Measurements from ENCODE around the gene GDPGP1. TPM values are rescaled to one million over a fixed set of nuclear protein-coding genes. Genes with fewer than 3 reads are reported as not detected.

GDPGP1 gene
- total and polyA plus RNA-seq, 2 of the 4 experiments (the other 2 are of a cell fraction) = 2.3 to 4.1 TPM

DNA sequence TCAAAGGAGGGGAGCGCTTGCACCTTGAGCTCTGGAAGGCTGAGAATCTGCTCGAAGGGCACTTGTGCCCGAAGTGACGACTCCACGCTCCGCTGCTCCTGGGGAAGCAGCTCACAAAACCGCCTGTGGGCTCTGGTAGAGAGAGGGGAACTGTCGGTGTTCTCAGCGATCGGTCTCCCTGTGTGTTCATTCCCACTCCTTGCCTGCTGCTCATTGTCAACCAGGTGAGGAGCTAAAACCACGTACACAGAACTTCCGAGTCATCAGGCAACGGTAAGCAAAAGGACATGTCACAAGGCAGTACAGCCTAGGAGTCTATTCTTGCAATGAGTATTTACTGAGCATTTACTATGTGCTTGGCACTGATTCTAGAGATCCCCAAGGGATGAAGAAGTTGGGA is 1.8 kb upstream of the GDPGP1 start:
- no TSS peak for BruUV-seq (replicated peaks)

More for the DNA sequence above, 1.8 kb upstream of the GDPGP1 start:
- H4K8ac ChIP-seq (ENCODE audit: low read depth in 2 of 2, low read length in 2 of 2) = no peak overlapping the region
- no peak overlapping the region for H2BK5ac ChIP-seq (ENCODE audit: low read depth, low read length, poor library complexity, severe bottlenecking)
- peaks cover 19 to 45% of the 10 kb centered on the region in 2 experiments for H3K79me1 ChIP-seq (ENCODE audit: low read depth in 1 of 2, low read length in 2 of 2)
- dilution Hi-C loops (cut with HindIII; ENCODE audit: low sequenced_read_pairs, unreplicated experiment) (no loop called here), in situ Hi-C loops (cut with MboI; ENCODE audit: low sequenced_read_pairs) (no loop called here), intact Hi-C loops (cut with micrococcal nuclease) (loop anchor here (5.0 kb wide), 1 partner anchor 340 kb away; the partner anchor contains the start of gene AP3S2)
- H4K91ac ChIP-seq (ENCODE audit: insufficient read depth, low read depth, low read length) = no peak overlapping the region
- 87% methylated on average over 5 of the region's 13 CpGs; no CpG with 5 or more reads in 1 of the 2 experiments for WGBS, 2 experiments (ENCODE audit: extremely low coverage in 2 of 2, insufficient read length in 1 of 2)
- peaks cover 42% of the 10 kb centered on the region for H3K36me3 ChIP-seq (ENCODE audit: control insufficient read depth, insufficient read depth, low read length)
- H3K4me2 ChIP-seq (ENCODE audit: low read depth, low read length) = no peak overlapping the region; the same call in 1 of the 2 replicates
- H3K27me3 ChIP-seq (ENCODE audit: control insufficient read depth, insufficient read depth, low read length) = no peaks in the 10 kb centered on the region
- H2BK120ac ChIP-seq (ENCODE audit: low read depth, low read length) = no peak overlapping the region
- no peak overlapping the region for H3K18ac ChIP-seq (ENCODE audit: low read depth, low read length)
- no peak overlapping the region for H3K56ac ChIP-seq (ENCODE audit: extremely low read depth, insufficient read depth, low read length)
- H3K9me3 ChIP-seq (ENCODE audit: control insufficient read depth, insufficient read depth, low read length) = no peaks in the 10 kb centered on the region
- H3K23ac ChIP-seq (ENCODE audit: low read depth, low read length) = no peak overlapping the region
- 0 out of 2 replicates have a peak overlapping the region, but pooled peaks have one; percentile 35 for H3K14ac ChIP-seq (replicated peaks; ENCODE audit: low read depth, low read length)
- H2AFZ ChIP-seq (replicated peaks; ENCODE audit: low read length, poor library complexity) = no peak overlapping the region
- H3K4me3 ChIP-seq (ENCODE audit: insufficient read depth, low read depth, low read length) = no peak overlapping the region
- ATAC-seq (ENCODE audit: low read depth) = no peak
- no peak overlapping the region for H3K27ac ChIP-seq (ENCODE audit: insufficient read depth, low read length)
- no peak overlapping the region for H3K9ac ChIP-seq (ENCODE audit: low read depth, low read length)
- peaks cover 4% of the 10 kb centered on the region for H3K4me1 ChIP-seq (ENCODE audit: control insufficient read depth, insufficient read depth, low read length)
- H2BK15ac ChIP-seq (ENCODE audit: low read depth, low read length) = no peak overlapping the region
- ChIA-PET CTCF (interaction anchor here (2.4 kb wide), 1 partner anchor 11 kb away, joined by 11 read pairs; no protein-coding TSS in a partner anchor), POLR2A (ENCODE audit: unreplicated experiment) (no interaction called here)
- no peak overlapping the region for H4K5ac ChIP-seq (ENCODE audit: low read depth, low read length)
- peak overlapping the region; percentile 9; the same call in 1 of the 2 replicates for H2AK5ac ChIP-seq (ENCODE audit: low read depth, low read length)
- 0 out of 2 replicates have a peak, but pooled peaks cover 7% of the 10 kb centered on the region for H4K20me1 ChIP-seq (ENCODE audit: insufficient read depth, low read length)
- peak overlapping the region; percentile 20 for H2AK9ac ChIP-seq (replicated peaks; ENCODE audit: low read depth, low read length, poor library complexity)
- DNase-seq = no peak
- no peak overlapping the region for H2BK20ac ChIP-seq (ENCODE audit: low read depth, low read length)
- H3K9me1 ChIP-seq (ENCODE audit: insufficient read depth, low read length) = peaks cover 18% of the 10 kb centered on the region
- H3K4ac ChIP-seq (ENCODE audit: low read depth, low read length) = no peak overlapping the region
- no peak for TF ChIP-seq POLR2A (IDR thresholded peaks at IDR 0.05; ENCODE audit: low read depth, low read length)
- no peak for TF ChIP-seq FOS (IDR thresholded peaks at IDR 0.05; ENCODE audit: low read depth, low read length)
- no peak for TF ChIP-seq NFE2L2 (IDR thresholded peaks at IDR 0.05; ENCODE audit: low read depth, low read length)
- no peak for TF ChIP-seq SMC3 (IDR thresholded peaks at IDR 0.05; ENCODE audit: low read depth, low read length)
- TF ChIP-seq BHLHE40 (IDR thresholded peaks at IDR 0.05; ENCODE audit: low read depth, low read length) = no peak
- TF ChIP-seq MAZ (IDR thresholded peaks at IDR 0.05; ENCODE audit: borderline replicate concordance, low read depth, low read length) = no peak
- TF ChIP-seq, protein P1, sequence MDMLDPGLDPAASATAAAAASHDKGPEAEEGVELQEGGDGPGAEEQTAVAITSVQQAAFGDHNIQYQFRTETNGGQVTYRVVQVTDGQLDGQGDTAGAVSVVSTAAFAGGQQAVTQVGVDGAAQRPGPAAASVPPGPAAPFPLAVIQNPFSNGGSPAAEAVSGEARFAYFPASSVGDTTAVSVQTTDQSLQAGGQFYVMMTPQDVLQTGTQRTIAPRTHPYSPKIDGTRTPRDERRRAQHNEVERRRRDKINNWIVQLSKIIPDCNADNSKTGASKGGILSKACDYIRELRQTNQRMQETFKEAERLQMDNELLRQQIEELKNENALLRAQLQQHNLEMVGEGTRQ (IDR thresholded peaks at IDR 0.05; ENCODE audit: low read depth, low read length) = no peak
- no peak for TF ChIP-seq RAD21 (IDR thresholded peaks at IDR 0.05; ENCODE audit: low read length)
- TF ChIP-seq MAFK (IDR thresholded peaks at IDR 0.05; ENCODE audit: low read depth, low read length) = no peak
- no peak for TF ChIP-seq RFX5 (IDR thresholded peaks at IDR 0.05; ENCODE audit: low read depth, low read length)
